SK-N-SH treated with all-trans-retinoic acid at 6 μM for 48 hours (cell line): Measurements from ENCODE around the gene PDSS2.

Experiments used
- ARNTL ChIP-seq: fragments of 450-650 bp; formaldehyde crosslinking; IDR thresholded peaks from 2 replicates; pipeline ENCODE4 v1.5.0; 2020; ENCODE audit warnings: low read depth, mild to moderate bottlenecking, moderate library complexity, borderline replicate concordance
- BACH2 ChIP-seq: fragments of 250-450 bp; sonication (Bioruptor Pico); IDR thresholded peaks from 2 replicates; pipeline ENCODE4 v1.9.0; 2021; ENCODE audit warnings: mild to moderate bottlenecking, borderline replicate concordance
- CSDC2 ChIP-seq: fragments of 250-450 bp; sonication (Bioruptor Pico); IDR thresholded peaks from 2 replicates; pipeline ENCODE4 v1.5.0; 2020; ENCODE audit warnings: mild to moderate bottlenecking, moderate library complexity
- ESRRG ChIP-seq: fragments of 250-450 bp; sonication (Bioruptor Pico); IDR thresholded peaks from 2 replicates; pipeline ENCODE4 v1.6.1; 2021; ENCODE audit warnings: mild to moderate bottlenecking
- GLIS3 ChIP-seq: fragments of 250-450 bp; sonication (Bioruptor Pico); IDR thresholded peaks from 2 replicates; pipeline ENCODE4 v1.5.0; 2020; ENCODE audit warnings: mild to moderate bottlenecking, moderate library complexity
- OSR1 ChIP-seq: fragments of 250-450 bp; sonication (Bioruptor Pico); IDR thresholded peaks from 2 replicates; pipeline ENCODE4 v1.8.0; 2022; ENCODE audit warnings: moderate library complexity, mild to moderate bottlenecking, inconsistent platforms
- POU6F1 ChIP-seq: fragments of 250-450 bp; sonication (Bioruptor Pico); IDR thresholded peaks from 2 replicates; pipeline ENCODE4 v1.8.0; 2021; ENCODE audit warnings: low read depth, mild to moderate bottlenecking, moderate library complexity, borderline replicate concordance
- RARB ChIP-seq: fragments of 250-450 bp; sonication (Bioruptor Pico); IDR thresholded peaks from 2 replicates; pipeline ENCODE4 v1.8.0; 2021; ENCODE audit warnings: mild to moderate bottlenecking, moderate library complexity
- TCF4 ChIP-seq: fragments of 250-450 bp; sonication (Bioruptor Pico); IDR thresholded peaks from 2 replicates; pipeline ENCODE4 v1.8.0; 2021; ENCODE audit warnings: mild to moderate bottlenecking, moderate library complexity, borderline replicate concordance
- TSHZ2 ChIP-seq: fragments of 250-450 bp; sonication (Bioruptor Pico); IDR thresholded peaks from 2 replicates; pipeline ENCODE4 v1.5.0; 2020; ENCODE audit warnings: mild to moderate bottlenecking, moderate library complexity
- TF ChIP-seq, protein P1 (sequence below): fragments of 250-450 bp; sonication (Bioruptor Pico); IDR thresholded peaks from 2 replicates; pipeline ENCODE4 v1.8.0; 2020; ENCODE audit warnings: mild to moderate bottlenecking, moderate library complexity, borderline replicate concordance
- TF ChIP-seq, protein P2 (sequence below): fragments of 250-450 bp; sonication (Bioruptor Pico); IDR thresholded peaks from 2 replicates; pipeline ENCODE4 v1.5.1; 2021; ENCODE audit warnings: mild to moderate bottlenecking, moderate library complexity

GRCh38 chr6:107383705-107384104 lies 75.7 kb downstream of the PDSS2 start:
- TF ChIP-seq, protein P1, sequence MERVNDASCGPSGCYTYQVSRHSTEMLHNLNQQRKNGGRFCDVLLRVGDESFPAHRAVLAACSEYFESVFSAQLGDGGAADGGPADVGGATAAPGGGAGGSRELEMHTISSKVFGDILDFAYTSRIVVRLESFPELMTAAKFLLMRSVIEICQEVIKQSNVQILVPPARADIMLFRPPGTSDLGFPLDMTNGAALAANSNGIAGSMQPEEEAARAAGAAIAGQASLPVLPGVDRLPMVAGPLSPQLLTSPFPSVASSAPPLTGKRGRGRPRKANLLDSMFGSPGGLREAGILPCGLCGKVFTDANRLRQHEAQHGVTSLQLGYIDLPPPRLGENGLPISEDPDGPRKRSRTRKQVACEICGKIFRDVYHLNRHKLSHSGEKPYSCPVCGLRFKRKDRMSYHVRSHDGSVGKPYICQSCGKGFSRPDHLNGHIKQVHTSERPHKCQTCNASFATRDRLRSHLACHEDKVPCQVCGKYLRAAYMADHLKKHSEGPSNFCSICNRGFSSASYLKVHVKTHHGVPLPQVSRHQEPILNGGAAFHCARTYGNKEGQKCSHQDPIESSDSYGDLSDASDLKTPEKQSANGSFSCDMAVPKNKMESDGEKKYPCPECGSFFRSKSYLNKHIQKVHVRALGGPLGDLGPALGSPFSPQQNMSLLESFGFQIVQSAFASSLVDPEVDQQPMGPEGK = no peak
- no peak for TF ChIP-seq ARNTL (CRISPR knock-in tag)
- TF ChIP-seq, protein P2, sequence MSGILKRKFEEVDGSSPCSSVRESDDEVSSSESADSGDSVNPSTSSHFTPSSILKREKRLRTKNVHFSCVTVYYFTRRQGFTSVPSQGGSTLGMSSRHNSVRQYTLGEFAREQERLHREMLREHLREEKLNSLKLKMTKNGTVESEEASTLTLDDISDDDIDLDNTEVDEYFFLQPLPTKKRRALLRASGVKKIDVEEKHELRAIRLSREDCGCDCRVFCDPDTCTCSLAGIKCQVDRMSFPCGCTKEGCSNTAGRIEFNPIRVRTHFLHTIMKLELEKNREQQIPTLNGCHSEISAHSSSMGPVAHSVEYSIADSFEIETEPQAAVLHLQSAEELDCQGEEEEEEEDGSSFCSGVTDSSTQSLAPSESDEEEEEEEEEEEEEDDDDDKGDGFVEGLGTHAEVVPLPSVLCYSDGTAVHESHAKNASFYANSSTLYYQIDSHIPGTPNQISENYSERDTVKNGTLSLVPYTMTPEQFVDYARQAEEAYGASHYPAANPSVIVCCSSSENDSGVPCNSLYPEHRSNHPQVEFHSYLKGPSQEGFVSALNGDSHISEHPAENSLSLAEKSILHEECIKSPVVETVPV (CRISPR knock-in tag) = no peak
- TF ChIP-seq ESRRG (CRISPR knock-in tag) = no peak
- no peak for TF ChIP-seq BACH2 (CRISPR knock-in tag)
- no peak for TF ChIP-seq POU6F1 (CRISPR knock-in tag)
- no peak for TF ChIP-seq RARB (CRISPR knock-in tag)
- no peak for TF ChIP-seq CSDC2 (CRISPR knock-in tag)
- TF ChIP-seq TCF4 (CRISPR knock-in tag) = no peak
- no peak for TF ChIP-seq OSR1 (CRISPR knock-in tag)
- no peak for TF ChIP-seq TSHZ2 (CRISPR knock-in tag)
- no peak for TF ChIP-seq GLIS3 (CRISPR knock-in tag)
